ENCODE results near the gene SKIC2. TPM values are rescaled to one million over a fixed set of nuclear protein-coding genes. Genes with fewer than 3 reads are reported as not detected.

SKIC2 gene
- total RNA-seq, 1 donor from 2014 or later, result 84.3 TPM

GRCh38 chr6:31935823-31936222 lies 23.2 kb upstream of the SKIC2 start:
- H3K4me3 Mint-ChIP-seq, result no peak overlapping the region
- H3K27ac Mint-ChIP-seq, result no peak overlapping the region
- peaks cover 13% of the 10 kb centered on the region for H3K27me3 Mint-ChIP-seq (ENCODE audit: low read depth)
- no peaks in the 10 kb centered on the region for H3K4me1 Mint-ChIP-seq
- H3K9me3 Mint-ChIP-seq, result no peaks in the 10 kb centered on the region
- no peak for DNase-seq (ENCODE audit: low spot score in 2 of 2, unreplicated experiment in 2 of 2)
- H3K36me3 Mint-ChIP-seq, result no peaks in the 10 kb centered on the region
- TF ChIP-seq CTCF (IDR thresholded peaks at IDR 0.05; ENCODE audit: unreplicated experiment), result no peak

GRCh38 chr6:31940256-31940664 lies 18.7 kb upstream of the SKIC2 start:
- H3K27ac Mint-ChIP-seq, result no peak overlapping the region
- H3K27me3 Mint-ChIP-seq (ENCODE audit: low read depth), result peaks cover 36% of the 10 kb centered on the region
- TF ChIP-seq CTCF (IDR thresholded peaks at IDR 0.05; ENCODE audit: unreplicated experiment), result no peak
- no peaks in the 10 kb centered on the region for H3K9me3 Mint-ChIP-seq
- no peaks in the 10 kb centered on the region for H3K36me3 Mint-ChIP-seq
- H3K4me3 Mint-ChIP-seq, result no peak overlapping the region
- H3K4me1 Mint-ChIP-seq, result no peaks in the 10 kb centered on the region
- DNase-seq (ENCODE audit: low spot score in 2 of 2, unreplicated experiment in 2 of 2), result no peak

- no peak for TF ChIP-seq CTCF (IDR thresholded peaks at IDR 0.05; ENCODE audit: unreplicated experiment)
- Mint-ChIP-seq H3K4me3 (no peak overlapping the region), H3K36me3 (no peaks in the 10 kb centered on the region), H3K27me3 (ENCODE audit: low read depth) (peaks cover 53% of the 10 kb centered on the region), H3K27ac (no peak overlapping the region), H3K9me3 (no peaks in the 10 kb centered on the region), H3K4me1 (no peaks in the 10 kb centered on the region)
- no peak for DNase-seq (ENCODE audit: low spot score in 2 of 2, unreplicated experiment in 2 of 2)
Observed at GRCh38 chr6:31943742-31944141, 15.2 kb upstream of the SKIC2 start.

GRCh38 chr6:31945154-31945506 lies 13.8 kb upstream of the SKIC2 start:
- H3K4me1 Mint-ChIP-seq, result no peaks in the 10 kb centered on the region
- no peak overlapping the region for H3K27ac Mint-ChIP-seq
- TF ChIP-seq CTCF (IDR thresholded peaks at IDR 0.05; ENCODE audit: unreplicated experiment), result no peak
- no peaks in the 10 kb centered on the region for H3K9me3 Mint-ChIP-seq
- H3K36me3 Mint-ChIP-seq, result no peaks in the 10 kb centered on the region
- no peak for DNase-seq (ENCODE audit: low spot score in 2 of 2, unreplicated experiment in 2 of 2)
- H3K4me3 Mint-ChIP-seq, result no peak overlapping the region
- peaks cover 53% of the 10 kb centered on the region for H3K27me3 Mint-ChIP-seq (ENCODE audit: low read depth)

GRCh38 chr6:31945507-31946369 lies 13.2 kb upstream of the SKIC2 start, which contains the start of gene CFB:
CFB (plus strand) TSS chr6:31946095; CDS start chr6:31946222, 127 bp downstream.
- Mint-ChIP-seq H3K27me3 (ENCODE audit: low read depth) (peaks cover 53% of the 10 kb centered on the region), H3K4me3 (no peak within 1 kb of the TSS), H3K36me3 (no peaks in the 10 kb centered on the region), H3K9me3 (no peaks in the 10 kb centered on the region), H3K27ac (no peak within 1 kb of the TSS), H3K4me1 (no peaks in the 10 kb centered on the region)
- TF ChIP-seq CTCF (IDR thresholded peaks at IDR 0.05; ENCODE audit: unreplicated experiment), result no peak
- DNase-seq (ENCODE audit: low spot score in 2 of 2, unreplicated experiment in 2 of 2), result no peak
